Pancreas (tissue), 10 donors: ENCODE measurements around the gene INPP5D. TPM values are rescaled to one million over a fixed set of nuclear protein-coding genes. Genes with fewer than 3 reads are reported as not detected.

Experiments
- ATAC-seq, 4 donors: fragments of 200-7000 bp; cut with Tn5 transposase; one replicate each; pipeline versions ENCODE4 v1.8.0 to v1.9.1; 2020; ENCODE audit warnings: mild to moderate bottlenecking in 4 of 4, moderate library complexity in 4 of 4
- DNase-seq, 6 donors: peaks; one replicate each; pipeline ENCODE4 v3.0.0-alpha.2; 2020
- FAIRE-seq: peaks from 2 replicates; lab custom pipeline; 2012; peaks lifted over from hg19 to GRCh38; lab: Jason Lieb, UNC
- H3K27ac ChIP-seq, 4 donors: fragments of 200-600 bp; sonication (generic); 1 replicate in 3 of 4; 2 replicates in 1 of 4; pipeline versions ENCODE4 v1.5.0 to v1.8.0; 2020
- H3K27me3 ChIP-seq, 4 donors: fragments of 200-600 bp; one replicate each; pipeline ENCODE4 v1.8.0; 2021
- H3K36me3 ChIP-seq, 3 donors: fragments of 200-600 bp; sonication (generic) in 1 of 3; one replicate each; pipeline versions ENCODE4 v1.5.0 to v1.8.0; 2020 to 2021
- H3K4me1 ChIP-seq, 3 donors: fragments of 200-600 bp; one replicate each; pipeline ENCODE4 v1.8.0; 2021
- H3K4me3 ChIP-seq, 4 donors: fragments of 200-600 bp; sonication (generic) in 2 of 4; one replicate each; pipeline versions ENCODE4 v1.5.0 to v1.8.0; 2020 to 2021
- H3K9me3 ChIP-seq, 4 donors: fragments of 200-600 bp; one replicate each; pipeline ENCODE4 v1.8.0; 2021
- WGBS, 2 donors: extraction: QIAGEN DNeasy Blood & Tissue Kit; methylation state at CpG; one replicate each; pipeline ENCODE4 v1.1.7; 2013; 5-methylcytosine and 5-hydroxymethylcytosine counted together
- intact Hi-C, 3 donors: fragments of 100-400 bp; cut with DNase I; formaldehyde crosslinking; loops; one replicate each; pipeline versions ENCODE4 v1.11.1 to v1.14.2; 2022
- polyA plus RNA-seq, 2 donors: library from polyadenylated mRNA; stranded (reverse); fragments of 200-250 nt; gene quantifications; one replicate each; pipeline ENCODE4 v1.2.3, GENCODE V29; 2013
- total RNA-seq, 6 donors: library from RNA; stranded (reverse); fragmentation: NEBNext Ultra II Directional in 4 of 6; extraction: Animal tissue kit (Norgen Biotek cat#: 25700) in 4 of 6; gene quantifications; one replicate each; pipeline versions ENCODE4 v1.2.1 to v1.2.4, GENCODE V29; 2021 to 2023
- TF ChIP-seq, protein P1 (sequence below), 4 donors: fragments of 200-600 bp; sonication (generic) in 3 of 4; IDR thresholded peaks; one replicate each; pipeline versions ENCODE4 v1.5.0 to v1.8.0; 2021; ENCODE audit warnings: antibody characterized with exemption in 4 of 4
- donor health status: healthy with polysubstance abuse.
- donor health status: DM: no; HTN: no; CAD: no; lungs with moderate emphysema.
- donor health status: DM: no; HTN: no; CAD: no.
- donor health status: control.
- donor health status: control.
- donor health status: Bipolar disorder and iron deficiency.
- donor health status: DM: yes; HTN: yes; CAD: no.
- donor health status: DM: no; HTN: no; CAD: no.
- donor health status: DM: no; HTN: no; CAD: no.
- donor health status: DM: yes; HTN: yes; CAD: no.

Gene INPP5D
- total and polyA plus RNA-seq, 8 donors, result 1.1 to 11.4 (median 2.3) TPM

DNA sequence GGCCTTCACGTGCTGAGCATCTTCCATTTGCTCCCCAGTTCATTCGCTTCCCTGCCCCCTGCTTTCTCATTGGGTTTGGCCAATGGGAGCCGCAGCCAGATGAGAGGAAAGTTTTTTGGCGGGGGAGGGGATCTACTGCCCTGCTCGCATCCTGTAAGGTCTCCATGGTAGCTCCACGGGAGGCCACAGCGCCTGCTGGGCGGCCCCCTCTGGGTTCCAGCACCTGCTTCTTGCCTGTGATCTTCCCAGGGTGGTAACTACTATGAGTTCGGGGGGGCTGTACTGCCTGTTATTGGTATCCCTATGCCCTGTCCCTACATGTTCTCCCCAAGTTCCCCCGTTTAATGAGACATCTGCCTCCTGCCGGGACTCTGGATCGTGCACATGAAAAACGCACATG, 57.2 kb downstream of the INPP5D start:
- Histone ChIP-seq H3K9me3 (no peaks in the 10 kb centered on the region), H3K4me1 (peaks cover 7 to 18% (median 11%) of the 10 kb centered on the region in 3 donors), H3K4me3 (no peak overlapping the region), H3K36me3 (no peaks in the 10 kb centered on the region), H3K27me3 (no peaks in the 10 kb centered on the region), H3K27ac (no peak overlapping the region)
- TF ChIP-seq, protein P1, sequence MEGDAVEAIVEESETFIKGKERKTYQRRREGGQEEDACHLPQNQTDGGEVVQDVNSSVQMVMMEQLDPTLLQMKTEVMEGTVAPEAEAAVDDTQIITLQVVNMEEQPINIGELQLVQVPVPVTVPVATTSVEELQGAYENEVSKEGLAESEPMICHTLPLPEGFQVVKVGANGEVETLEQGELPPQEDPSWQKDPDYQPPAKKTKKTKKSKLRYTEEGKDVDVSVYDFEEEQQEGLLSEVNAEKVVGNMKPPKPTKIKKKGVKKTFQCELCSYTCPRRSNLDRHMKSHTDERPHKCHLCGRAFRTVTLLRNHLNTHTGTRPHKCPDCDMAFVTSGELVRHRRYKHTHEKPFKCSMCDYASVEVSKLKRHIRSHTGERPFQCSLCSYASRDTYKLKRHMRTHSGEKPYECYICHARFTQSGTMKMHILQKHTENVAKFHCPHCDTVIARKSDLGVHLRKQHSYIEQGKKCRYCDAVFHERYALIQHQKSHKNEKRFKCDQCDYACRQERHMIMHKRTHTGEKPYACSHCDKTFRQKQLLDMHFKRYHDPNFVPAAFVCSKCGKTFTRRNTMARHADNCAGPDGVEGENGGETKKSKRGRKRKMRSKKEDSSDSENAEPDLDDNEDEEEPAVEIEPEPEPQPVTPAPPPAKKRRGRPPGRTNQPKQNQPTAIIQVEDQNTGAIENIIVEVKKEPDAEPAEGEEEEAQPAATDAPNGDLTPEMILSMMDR (IDR thresholded peaks at IDR 0.05), result no peak
- WGBS, 2 donors, result 60 to 63% methylated on average over 13 of the region's 13 CpGs
- DNase-seq, result no peak
- FAIRE-seq, result no peak
- ATAC-seq, result peak in 1 of 4 donors; percentile 8
- intact Hi-C loops, result no loop called here

DNA sequence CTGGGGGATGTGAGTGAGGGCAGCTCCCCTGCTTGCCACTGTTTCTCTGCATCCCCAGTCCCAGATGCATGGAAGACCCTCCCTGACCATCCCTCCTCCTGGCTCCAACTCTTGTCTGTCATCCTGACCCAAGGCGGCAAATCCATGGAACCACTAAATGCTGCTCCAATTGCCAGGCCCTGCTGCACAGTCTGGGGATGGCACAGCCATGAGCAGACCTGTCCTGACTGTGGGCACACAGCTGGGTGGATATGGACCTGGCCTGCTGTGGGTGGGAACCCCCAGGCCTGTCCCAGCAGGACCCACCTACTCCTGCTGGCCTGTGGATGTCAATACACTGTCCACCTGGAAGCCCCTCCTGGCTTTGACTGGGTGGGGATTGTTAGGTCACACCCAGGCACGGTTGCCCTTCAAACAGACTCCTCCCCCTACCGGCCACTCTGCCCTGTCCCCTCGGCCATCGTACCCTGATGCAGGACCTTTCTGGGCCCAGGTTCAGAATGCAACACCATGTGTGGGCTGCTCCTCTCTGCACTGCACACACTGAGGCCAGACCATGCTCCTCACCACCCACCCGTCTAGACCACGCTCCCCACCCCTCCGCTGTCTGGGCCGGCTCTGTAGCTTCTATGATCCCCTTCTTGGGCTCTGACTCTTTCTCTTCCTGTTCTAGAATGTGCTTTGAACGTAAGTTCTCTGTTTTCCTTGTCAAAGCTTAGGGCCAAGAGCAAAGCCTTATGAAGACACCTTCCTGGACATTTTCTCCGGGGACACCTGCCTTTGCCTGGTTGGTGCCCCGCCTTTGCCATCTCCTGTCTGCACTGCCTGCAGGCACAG, 57.9 kb downstream of the INPP5D start:
- intact Hi-C loops, result no loop called here
- no peak overlapping the region for H3K4me3 ChIP-seq
- TF ChIP-seq, protein P1 (IDR thresholded peaks at IDR 0.05), result no peak
- ATAC-seq (peak in 2 of 4 donors; percentile 1 to 10), DNase-seq (peak in 1 of 6 donors; percentile 29), FAIRE-seq (no peak)
- no peaks in the 10 kb centered on the region for H3K36me3 ChIP-seq
- H3K4me1 ChIP-seq, result peaks cover 7 to 23% (median 11%) of the 10 kb centered on the region in 3 donors
- WGBS, 2 donors, result 67 to 69% methylated on average over 12 of the region's 12 CpGs
- H3K9me3 ChIP-seq, result no peaks in the 10 kb centered on the region
- no peaks in the 10 kb centered on the region for H3K27me3 ChIP-seq
- H3K27ac ChIP-seq, result peak overlapping the region; percentile 23 to 58 (median 52)

DNA sequence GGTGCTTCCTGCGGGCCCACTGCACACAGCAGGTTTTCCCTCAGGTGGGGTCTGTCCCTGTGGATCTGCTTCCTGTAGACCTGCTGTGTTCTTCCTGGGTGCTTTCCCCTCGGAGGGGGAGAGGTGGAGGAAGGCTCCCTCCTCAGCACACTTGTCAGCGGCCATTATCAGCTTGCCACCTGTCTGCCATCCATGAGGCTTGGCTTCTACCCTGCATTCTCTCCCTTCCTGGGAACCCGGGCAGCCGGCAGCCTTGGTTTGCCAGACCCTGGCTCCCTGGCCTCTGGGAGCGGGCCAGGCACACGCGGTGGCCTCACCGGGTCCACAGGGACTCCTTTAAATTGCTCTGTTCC, 58.5 kb downstream of the INPP5D start:
- Histone ChIP-seq H3K4me3 (no peak overlapping the region), H3K27me3 (no peaks in the 10 kb centered on the region), H3K27ac (peak overlapping the region; percentile 23 to 58 (median 52)), H3K36me3 (no peaks in the 10 kb centered on the region), H3K4me1 (peaks cover 7 to 23% (median 11%) of the 10 kb centered on the region in 3 donors), H3K9me3 (no peaks in the 10 kb centered on the region)
- 38 to 40% methylated on average over 9 of the region's 9 CpGs for WGBS, 2 donors
- DNase-seq (peak; percentile 86 to 95 (median 92)), FAIRE-seq (no peak), ATAC-seq (peak; percentile 92 to 98 (median 96))
- intact Hi-C loops, result no loop called here
- TF ChIP-seq, protein P1 (IDR thresholded peaks at IDR 0.05), result no peak

DNA sequence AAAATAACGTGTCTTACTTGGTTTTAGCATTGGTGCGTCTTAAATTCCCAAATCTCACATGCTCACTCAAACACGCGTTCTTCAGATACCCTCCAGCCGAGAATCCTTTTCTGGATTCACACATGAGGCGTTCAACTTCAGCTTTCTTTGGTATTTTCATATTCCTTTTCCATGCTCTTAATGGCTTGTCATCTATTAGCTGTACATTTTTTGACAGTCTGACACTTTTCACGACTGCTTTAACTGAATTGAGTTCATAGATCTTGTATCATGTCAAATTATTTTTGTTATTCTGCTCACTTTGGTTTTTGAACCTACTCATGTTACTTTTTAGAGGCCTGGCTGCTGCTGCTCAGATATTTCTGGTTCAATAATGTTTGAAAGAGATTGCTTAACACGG, 59.0 kb downstream of the INPP5D start:
- WGBS, 2 donors, result 27 to 35% methylated on average over 8 of the region's 8 CpGs

More for the DNA sequence above, 59.0 kb downstream of the INPP5D start:
- TF ChIP-seq, protein P1 (IDR thresholded peaks at IDR 0.05), result no peak
- Histone ChIP-seq H3K4me1 (peaks cover 7 to 23% (median 11%) of the 10 kb centered on the region in 3 donors), H3K9me3 (no peaks in the 10 kb centered on the region), H3K4me3 (no peak overlapping the region), H3K36me3 (no peaks in the 10 kb centered on the region), H3K27ac (peak overlapping the region; percentile 11 to 58 (median 52)), H3K27me3 (no peaks in the 10 kb centered on the region)
- no peak for FAIRE-seq
- DNase-seq, result no peak
- intact Hi-C loops, result no loop called here
- no peak for ATAC-seq
